Mucosa of descending colon (tissue), 3 donors: Measurements from ENCODE around the gene FIGNL1. TPM values are rescaled to one million over a fixed set of nuclear protein-coding genes. Genes with fewer than 3 reads are reported as not detected.

Source experiments
- ATAC-seq: fragments of 200-7000 bp; cut with Tn5 transposase; one replicate; pipeline ENCODE4 v1.9.1; 2020; ENCODE audit warnings: mild to moderate bottlenecking, moderate library complexity
- DNase-seq, 3 donors: peaks; one replicate each; pipeline ENCODE4 v3.0.0-alpha.2; 2020
- H3K36me3 ChIP-seq: fragments of 200-600 bp; one replicate; pipeline ENCODE4 v1.8.0; 2021; ENCODE audit warnings: low read depth, mild to moderate bottlenecking
- H3K4me1 ChIP-seq: fragments of 200-600 bp; one replicate; pipeline ENCODE4 v1.8.0; 2021; ENCODE audit warnings: low read depth, mild to moderate bottlenecking
- H3K4me3 ChIP-seq: fragments of 200-600 bp; one replicate; pipeline ENCODE4 v1.8.0; 2021; ENCODE audit warnings: mild to moderate bottlenecking
- H3K9me3 ChIP-seq: fragments of 200-600 bp; one replicate; pipeline ENCODE4 v1.8.0; 2021; ENCODE audit warnings: mild to moderate bottlenecking
- intact Hi-C, 2 donors: fragments of 100-400 bp; cut with DNase I in 1 of 2; cut with micrococcal nuclease in 1 of 2; formaldehyde crosslinking; loops; one replicate each; pipeline versions ENCODE4 v1.11.0 to v1.11.1; 2022; cut with DNase I, micrococcal nuclease
- total RNA-seq, 3 donors: library from RNA; stranded (reverse); fragmentation: NEBNext Ultra II Directional in 2 of 3; extraction: Animal tissue kit (Norgen Biotek cat#: 25700) in 2 of 3; gene quantifications; one replicate each; pipeline versions ENCODE4 v1.2.1 to v1.2.4, GENCODE V29; 2021 to 2023
- TF ChIP-seq, protein P1 (sequence below): fragments of 200-600 bp; IDR thresholded peaks from one replicate; pipeline ENCODE4 v1.8.0; 2022; ENCODE audit warnings: antibody characterized with exemption, mild to moderate bottlenecking
- donor health status: DM: no; HTN: no; CAD: no; lungs with moderate emphysema.
- donor health status: DM: no; HTN: no; CAD: no.
- donor health status: DM: no; HTN: yes; CAD: no.

The FIGNL1 gene
- total RNA-seq, 3 donors from 2014 or later = 5.4 to 8.5 (median 6.2) TPM

GRCh38 chr7:50396856-50397255 is 53.3 kb downstream of the FIGNL1 start:
- Histone ChIP-seq H3K9me3 (no peaks in the 10 kb centered on the region), H3K36me3 (no peaks in the 10 kb centered on the region), H3K4me1 (no peaks in the 10 kb centered on the region), H3K4me3 (no peak overlapping the region)
- intact Hi-C loops = no loop called here
- TF ChIP-seq, protein P1, sequence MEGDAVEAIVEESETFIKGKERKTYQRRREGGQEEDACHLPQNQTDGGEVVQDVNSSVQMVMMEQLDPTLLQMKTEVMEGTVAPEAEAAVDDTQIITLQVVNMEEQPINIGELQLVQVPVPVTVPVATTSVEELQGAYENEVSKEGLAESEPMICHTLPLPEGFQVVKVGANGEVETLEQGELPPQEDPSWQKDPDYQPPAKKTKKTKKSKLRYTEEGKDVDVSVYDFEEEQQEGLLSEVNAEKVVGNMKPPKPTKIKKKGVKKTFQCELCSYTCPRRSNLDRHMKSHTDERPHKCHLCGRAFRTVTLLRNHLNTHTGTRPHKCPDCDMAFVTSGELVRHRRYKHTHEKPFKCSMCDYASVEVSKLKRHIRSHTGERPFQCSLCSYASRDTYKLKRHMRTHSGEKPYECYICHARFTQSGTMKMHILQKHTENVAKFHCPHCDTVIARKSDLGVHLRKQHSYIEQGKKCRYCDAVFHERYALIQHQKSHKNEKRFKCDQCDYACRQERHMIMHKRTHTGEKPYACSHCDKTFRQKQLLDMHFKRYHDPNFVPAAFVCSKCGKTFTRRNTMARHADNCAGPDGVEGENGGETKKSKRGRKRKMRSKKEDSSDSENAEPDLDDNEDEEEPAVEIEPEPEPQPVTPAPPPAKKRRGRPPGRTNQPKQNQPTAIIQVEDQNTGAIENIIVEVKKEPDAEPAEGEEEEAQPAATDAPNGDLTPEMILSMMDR = no peak
- ATAC-seq (no peak), DNase-seq (no peak)

- H3K36me3 ChIP-seq = no peaks in the 10 kb centered on the region
- H3K4me1 ChIP-seq = no peaks in the 10 kb centered on the region
- intact Hi-C loops = no loop called here
- no peaks in the 10 kb centered on the region for H3K9me3 ChIP-seq
- no peak overlapping the region for H3K4me3 ChIP-seq
- TF ChIP-seq, protein P1 = no peak
- ATAC-seq (peak; percentile 8), DNase-seq (no peak)
These were observed 55.8 kb downstream of the FIGNL1 start for GRCh38 chr7:50394315-50394714.

Other genes starting within 250 kb of the FIGNL1 start
- gene IKZF1, start 145.6 kb downstream of the FIGNL1 start, total RNA-seq = 10 to 100 TPM in 1 of 3 donors, 1 to 10 TPM in 2; 7.8 to 14.9 (median 8.8) TPM
- 10 to 100 TPM; 29.6 to 94.5 (median 74.4) TPM for gene DDC, start 115.1 kb upstream of the FIGNL1 start, total RNA-seq